NCI-H1092 (cell line): ENCODE measurements around the gene SLC25A13.
A peak's percentile ranks its signal among the peaks of the same experiment; 100 is the strongest.
"Not testable (repeated sequence)": the region's sequence is repeated elsewhere in the genome, so short reads cannot be mapped to it uniquely, and the experiment has no call there.

Source experiments
- DNase-seq: peaks from one replicate; lab custom pipeline; 2025; lab: John Stamatoyannopoulos, UW

Gene SLC25A13

GRCh38 chr7:96299496-96299895, 22.4 kb downstream of the SLC25A13 start:
- no peak for DNase-seq

GRCh38 chr7:96297876-96298275, 24.0 kb downstream of the SLC25A13 start:
- no peak for DNase-seq

GRCh38 chr7:96297446-96297845, 24.5 kb downstream of the SLC25A13 start:
- not testable (repeated sequence) for DNase-seq

- DNase-seq: not testable (repeated sequence)
These were observed 28.0 kb downstream of the SLC25A13 start for GRCh38 chr7:96293911-96294310.

- no peak for DNase-seq
These were observed 34.3 kb downstream of the SLC25A13 start for GRCh38 chr7:96287559-96287958.

GRCh38 chr7:96287132-96287531, 34.8 kb downstream of the SLC25A13 start:
- no peak for DNase-seq

GRCh38 chr7:96285579-96285978, 36.3 kb downstream of the SLC25A13 start:
- DNase-seq: no peak

- DNase-seq: no peak
These were observed 37.1 kb downstream of the SLC25A13 start for GRCh38 chr7:96284835-96285234.

GRCh38 chr7:96284240-96284639, 37.7 kb downstream of the SLC25A13 start:
- no peak for DNase-seq

- no peak for DNase-seq
These were observed 39.1 kb downstream of the SLC25A13 start for GRCh38 chr7:96282835-96283234.

GRCh38 chr7:96277921-96278320, 44.0 kb downstream of the SLC25A13 start:
- DNase-seq: no peak

GRCh38 chr7:96276019-96276418, 45.9 kb downstream of the SLC25A13 start:
- no peak for DNase-seq

- DNase-seq: no peak
These were observed 48.2 kb downstream of the SLC25A13 start for GRCh38 chr7:96273716-96274115.

- no peak for DNase-seq
These were observed 52.5 kb downstream of the SLC25A13 start for GRCh38 chr7:96269246-96269994.

- no peak for DNase-seq
These were observed 55.3 kb downstream of the SLC25A13 start for GRCh38 chr7:96266580-96266979.

GRCh38 chr7:96266015-96266414, 55.9 kb downstream of the SLC25A13 start:
- no peak for DNase-seq

- DNase-seq: no peak
These were observed 67.9 kb downstream of the SLC25A13 start for GRCh38 chr7:96253964-96254363.

- no peak for DNase-seq
These were observed 68.5 kb downstream of the SLC25A13 start for GRCh38 chr7:96253441-96253840.

GRCh38 chr7:96250776-96251361, 71.0 kb downstream of the SLC25A13 start:
- DNase-seq: no peak

- DNase-seq: no peak
These were observed 73.5 kb downstream of the SLC25A13 start for GRCh38 chr7:96248405-96248804.

GRCh38 chr7:96246919-96247318, 75.0 kb downstream of the SLC25A13 start:
- DNase-seq: peak; percentile 33

- DNase-seq: no peak
These were observed 77.0 kb downstream of the SLC25A13 start for GRCh38 chr7:96244992-96245292.

GRCh38 chr7:96244244-96244991, 77.5 kb downstream of the SLC25A13 start:
- DNase-seq: no peak
